ENCODE results near the gene OXCT2.
"Not testable (repeated sequence)": the region's sequence is repeated elsewhere in the genome, so short reads cannot be mapped to it uniquely, and the experiment has no call there.

OXCT2 gene

GRCh38 chr1:39787468-39787867 lies 16.3 kb upstream of the OXCT2 start:
- no peak for DNase-seq (ENCODE audit: low read depth)

- not testable (repeated sequence) for DNase-seq (ENCODE audit: low read depth)
Observed at GRCh38 chr1:39787108-39787375, 15.9 kb upstream of the OXCT2 start.

GRCh38 chr1:39786303-39787107 lies 15.4 kb upstream of the OXCT2 start:
- not testable (repeated sequence) for DNase-seq (ENCODE audit: low read depth)

GRCh38 chr1:39782685-39783084 lies 11.5 kb upstream of the OXCT2 start:
- DNase-seq (ENCODE audit: low read depth): not testable (repeated sequence)

GRCh38 chr1:39782103-39782502 lies 11.0 kb upstream of the OXCT2 start:
- no peak for DNase-seq (ENCODE audit: low read depth)

GRCh38 chr1:39781349-39781715 lies 10.2 kb upstream of the OXCT2 start:
- DNase-seq (ENCODE audit: low read depth): no peak

- no peak for DNase-seq (ENCODE audit: low read depth)
Observed at GRCh38 chr1:39779821-39780220, 8.7 kb upstream of the OXCT2 start.

- DNase-seq (ENCODE audit: low read depth): no peak
Observed at GRCh38 chr1:39779137-39779536, 8.0 kb upstream of the OXCT2 start.

GRCh38 chr1:39778463-39779099 lies 7.4 kb upstream of the OXCT2 start:
- not testable (repeated sequence) for DNase-seq (ENCODE audit: low read depth)

- DNase-seq (ENCODE audit: low read depth): not testable (repeated sequence)
Observed at GRCh38 chr1:39777896-39778295, 6.7 kb upstream of the OXCT2 start.

GRCh38 chr1:39777306-39777705 lies 6.2 kb upstream of the OXCT2 start:
- no peak for DNase-seq (ENCODE audit: low read depth)

GRCh38 chr1:39776886-39777285 lies 5.7 kb upstream of the OXCT2 start:
- DNase-seq (ENCODE audit: low read depth): no peak

- no peak for DNase-seq (ENCODE audit: low read depth)
Observed at GRCh38 chr1:39776400-39776713, 5.2 kb upstream of the OXCT2 start.

GRCh38 chr1:39775676-39776399 lies 4.7 kb upstream of the OXCT2 start:
- DNase-seq (ENCODE audit: low read depth): not testable (repeated sequence)

GRCh38 chr1:39775141-39775540 lies 4.0 kb upstream of the OXCT2 start:
- DNase-seq (ENCODE audit: low read depth): not testable (repeated sequence)

GRCh38 chr1:39773369-39773979 lies 2.3 kb upstream of the OXCT2 start:
- DNase-seq (ENCODE audit: low read depth): not testable (repeated sequence)

GRCh38 chr1:39770100-39771021 lies 787 bp downstream of the OXCT2 start:
- not testable (repeated sequence) for DNase-seq (ENCODE audit: low read depth)

GRCh38 chr1:39769502-39769901 lies 1.6 kb downstream of the OXCT2 start:
- not testable (repeated sequence) for DNase-seq (ENCODE audit: low read depth)

GRCh38 chr1:39766466-39766865 lies 4.7 kb downstream of the OXCT2 start:
- not testable (repeated sequence) for DNase-seq (ENCODE audit: low read depth)

GRCh38 chr1:39764512-39764911 lies 6.6 kb downstream of the OXCT2 start:
- DNase-seq (ENCODE audit: low read depth): not testable (repeated sequence)

GRCh38 chr1:39763619-39764374 lies 7.4 kb downstream of the OXCT2 start:
- not testable (repeated sequence) for DNase-seq (ENCODE audit: low read depth)
